Renal pelvis (tissue), 4 donors: ENCODE measurements around the gene CABP2. TPM values are rescaled to one million over a fixed set of nuclear protein-coding genes. Genes with fewer than 3 reads are reported as not detected.
"Not testable (repeated sequence)": the region's sequence is repeated elsewhere in the genome, so short reads cannot be mapped to it uniquely, and the experiment has no call there.

ENCODE experiments used
- DNase-seq: peaks from one replicate; pipeline ENCODE4 v3.0.0-alpha.2; 2013
- polyA plus RNA-seq, 3 donors: library from polyadenylated mRNA; unstranded; fragments of 120-200 nt; gene quantifications; one replicate each; pipeline ENCODE4 v1.2.1, GENCODE V29; 2013; ENCODE audit not compliant: insufficient read length in 3 of 3

Gene CABP2
- polyA plus RNA-seq, 3 donors: 0.26 to 0.49 (median 0.40) TPM

- not testable (repeated sequence) for DNase-seq
These were observed 45.7 kb downstream of the CABP2 start for GRCh38 chr11:67477344-67478050.

DNA sequence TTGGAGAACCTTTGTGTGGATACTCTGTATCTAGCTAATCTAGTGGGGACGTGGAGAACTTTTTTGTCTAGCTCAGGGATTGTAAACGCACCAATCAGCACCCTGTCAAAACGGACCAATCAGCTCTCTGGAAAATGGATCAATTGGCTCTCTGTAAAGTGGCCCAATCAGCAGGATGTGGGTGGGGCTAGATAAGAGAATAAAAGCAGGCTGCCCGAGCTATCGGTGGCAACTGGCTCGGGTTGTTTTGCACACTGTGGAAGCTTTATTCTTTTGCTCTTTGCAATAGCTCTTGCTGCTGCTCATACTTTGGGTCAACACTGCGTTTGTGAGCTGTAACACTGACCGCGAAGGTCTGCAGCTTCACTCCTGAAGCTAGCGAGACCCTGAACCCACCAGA, 46.6 kb downstream of the CABP2 start:
- not testable (repeated sequence) for DNase-seq

GRCh38 chr11:67472882-67473281, 50.4 kb downstream of the CABP2 start:
- no peak for DNase-seq

GRCh38 chr11:67470337-67471002, 52.8 kb downstream of the CABP2 start:
- DNase-seq: no peak

- no peak for DNase-seq
These were observed 53.8 kb downstream of the CABP2 start for GRCh38 chr11:67469508-67469811.

Other genes with a start within 250 kb of the CABP2 start
- gene ANKRD13D, start 234.1 kb downstream of the CABP2 start, polyA plus RNA-seq: 10 to 100 TPM; 27.6 to 53.8 (median 44.8) TPM
- 10 to 100 TPM; 26.5 to 31.0 (median 29.8) TPM for gene SSH3, start 219.9 kb downstream of the CABP2 start, polyA plus RNA-seq
- 10 to 100 TPM; 29.3 to 37.4 (median 32.8) TPM for gene POLD4, start 169.9 kb downstream of the CABP2 start, polyA plus RNA-seq
- 1 to 10 TPM; 4.8 to 8.1 (median 8.0) TPM for gene CLCF1, start 149.8 kb downstream of the CABP2 start, polyA plus RNA-seq
- gene RAD9A, start 131.5 kb downstream of the CABP2 start, polyA plus RNA-seq: 10 to 100 TPM; 27.0 to 38.0 (median 29.7) TPM
- 100 to 1,000 TPM; 161 to 179 (median 176) TPM for gene PPP1CA, start 121.6 kb downstream of the CABP2 start, polyA plus RNA-seq
- gene TBC1D10C, start 119.4 kb downstream of the CABP2 start, polyA plus RNA-seq: 10 to 100 TPM in 2 of 3 donors, 1 to 10 TPM in 1; 6.2 to 10.7 (median 10.0) TPM
- 1 to 10 TPM; 1.9 to 5.2 (median 4.1) TPM for gene CARNS1, start 107.8 kb downstream of the CABP2 start, polyA plus RNA-seq
- gene RPS6KB2, start 95.0 kb downstream of the CABP2 start, polyA plus RNA-seq: 10 to 100 TPM; 39.7 to 51.2 (median 48.3) TPM
- gene PTPRCAP, start 85.8 kb downstream of the CABP2 start, polyA plus RNA-seq: 1 to 10 TPM; 2.1 to 3.6 (median 2.9) TPM
- 10 to 100 TPM; 78.2 to 88.3 (median 85.8) TPM for gene CORO1B, start 80.0 kb downstream of the CABP2 start, polyA plus RNA-seq
- gene GPR152, start 70.7 kb downstream of the CABP2 start, polyA plus RNA-seq: under 1 TPM in 1 of 3 donors, not detected in 2; 0.07 TPM
- 1 to 10 TPM in 1 of 3 donors, under 1 TPM in 2; 0.33 to 1.1 (median 0.64) TPM for gene CABP4, start 68.1 kb downstream of the CABP2 start, polyA plus RNA-seq
- gene TMEM134, start 54.2 kb downstream of the CABP2 start, polyA plus RNA-seq: 10 to 100 TPM; 66.5 to 80.1 (median 72.8) TPM
- gene AIP, start 40.4 kb downstream of the CABP2 start, polyA plus RNA-seq: 10 to 100 TPM; 57.8 to 73.4 (median 65.9) TPM
- 10 to 100 TPM; 33.3 to 41.5 (median 35.4) TPM for gene PITPNM1, start 18.1 kb downstream of the CABP2 start, polyA plus RNA-seq
- 10 to 100 TPM; 55.7 to 61.8 (median 58.3) TPM for gene CDK2AP2, start 15.3 kb downstream of the CABP2 start, polyA plus RNA-seq
- 100 to 1,000 TPM; 728 to 847 (median 806) TPM for gene GSTP1, start 60.4 kb upstream of the CABP2 start, polyA plus RNA-seq
- gene NDUFV1, start 83.5 kb upstream of the CABP2 start, polyA plus RNA-seq: 100 to 1,000 TPM; 194 to 244 (median 244) TPM
- gene NUDT8, start 106.5 kb upstream of the CABP2 start, polyA plus RNA-seq: 1 to 10 TPM; 5.7 to 6.8 (median 6.7) TPM
- gene TBX10, start 116.3 kb upstream of the CABP2 start, polyA plus RNA-seq: under 1 TPM in 1 of 3 donors, not detected in 2; 0.15 TPM
- 10 to 100 TPM; 31.3 to 36.3 (median 34.0) TPM for gene ACY3, start 127.3 kb upstream of the CABP2 start, polyA plus RNA-seq
- 1 to 10 TPM; 3.2 to 4.6 (median 3.8) TPM for gene ALDH3B2, start 151.2 kb upstream of the CABP2 start, polyA plus RNA-seq